Renal cortical epithelial cell (primary cell): ENCODE results near the gene ABCB1. TPM values are rescaled to one million over a fixed set of nuclear protein-coding genes. Genes with fewer than 3 reads are reported as not detected.

Source experiments
- DNase-seq: peaks from one replicate; pipeline ENCODE4 v3.0.0-alpha.2; 2011; ENCODE audit warnings: low read depth
- total RNA-seq: library from RNA; depleted of rRNA; stranded (reverse); fragments of >200 nt; gene quantifications from 2 replicates; pipeline ENCODE4 v1.2.3, GENCODE V29; 2014

The ABCB1 gene
- total RNA-seq, 1 donor from 2014 or later, result 723 TPM

DNA sequence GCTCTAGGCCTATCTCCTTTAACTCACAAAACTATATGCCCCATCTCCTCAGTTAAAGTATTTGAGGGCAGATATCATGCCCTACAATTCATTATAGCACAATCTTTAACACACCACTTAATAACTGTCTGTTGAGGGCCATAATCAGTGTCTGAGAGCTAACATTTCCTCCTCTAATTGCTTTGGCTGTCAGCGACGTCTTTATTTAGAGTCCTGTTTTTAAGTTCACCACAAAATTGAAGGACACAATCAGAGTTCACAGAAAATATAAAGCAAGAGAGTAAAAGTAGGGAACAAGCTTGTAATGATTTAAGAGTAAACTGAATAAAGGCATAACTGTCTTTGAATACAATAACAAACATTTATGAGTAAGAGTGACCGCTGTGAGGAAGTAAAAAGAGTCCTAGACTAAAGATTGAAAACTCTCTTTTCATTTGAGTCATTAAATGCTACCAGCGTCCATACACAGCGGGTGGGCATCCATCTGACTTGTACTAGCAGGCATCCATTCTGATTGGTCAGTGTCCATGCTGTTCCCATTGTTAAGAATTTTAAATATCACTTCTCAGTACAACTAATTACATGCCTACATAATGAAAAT lies 86.8 kb downstream of the ABCB1 start:
- no peak for DNase-seq

DNA sequence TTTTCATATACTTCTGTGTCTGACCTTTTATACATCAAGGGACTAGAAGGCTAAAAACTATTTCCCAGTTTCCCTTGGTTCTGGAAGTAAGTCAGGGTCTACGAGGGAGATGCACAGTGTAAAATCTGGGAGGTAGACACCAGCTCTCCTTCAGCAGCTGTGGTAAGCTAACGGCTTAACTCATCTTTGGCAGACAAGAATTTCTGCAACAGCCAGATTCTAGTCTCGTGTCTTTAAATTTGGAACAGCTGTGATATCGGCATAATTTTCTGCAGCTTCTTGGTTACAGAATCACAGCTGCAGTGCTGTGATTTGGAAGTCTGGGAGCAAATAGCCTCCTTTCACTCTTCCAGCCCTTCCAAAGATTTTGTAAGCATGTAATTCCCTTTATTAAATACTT lies 87.8 kb downstream of the ABCB1 start:
- DNase-seq, result no peak

DNA sequence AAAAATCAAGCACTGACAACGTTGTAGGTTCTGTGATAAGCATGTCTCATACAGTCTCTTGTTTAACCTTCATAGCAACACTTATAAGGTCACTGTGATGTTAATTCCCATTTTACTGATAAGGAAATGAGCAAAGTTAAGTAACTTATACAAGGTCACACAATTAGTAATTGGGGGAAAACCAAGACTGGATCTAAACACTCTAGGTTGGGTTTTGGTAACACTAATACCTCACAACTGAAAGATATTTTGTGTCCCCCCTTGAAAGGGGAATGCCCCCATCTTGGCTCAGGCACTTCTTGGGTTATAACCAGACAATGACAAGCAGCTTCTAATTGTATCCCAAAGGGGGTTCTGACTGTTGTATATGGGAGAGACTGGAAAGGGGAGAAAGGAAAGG lies 89.2 kb downstream of the ABCB1 start:
- no peak for DNase-seq

DNA sequence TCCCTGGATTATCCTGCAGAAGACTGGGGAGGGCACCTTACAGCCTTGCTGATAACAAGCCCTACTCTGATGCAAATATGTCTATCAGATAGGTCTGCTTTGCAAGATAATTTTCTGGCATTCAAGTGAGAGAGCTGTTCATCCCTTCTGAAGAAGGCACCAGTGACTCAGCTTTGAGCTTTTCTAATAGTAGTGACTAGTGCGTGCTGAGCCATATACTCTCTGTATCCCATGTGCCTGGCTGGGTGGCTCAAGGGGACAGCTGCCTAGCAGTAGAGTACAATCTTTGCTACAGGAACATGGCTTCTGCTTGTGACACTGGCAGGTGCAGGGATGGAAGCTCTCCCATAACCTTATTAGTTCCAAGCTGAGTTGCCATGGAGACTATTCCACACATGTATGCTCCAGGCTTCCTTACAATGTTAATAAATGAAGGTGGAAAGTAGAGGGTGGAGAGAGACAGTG lies 90.2 kb downstream of the ABCB1 start:
- no peak for DNase-seq

DNA sequence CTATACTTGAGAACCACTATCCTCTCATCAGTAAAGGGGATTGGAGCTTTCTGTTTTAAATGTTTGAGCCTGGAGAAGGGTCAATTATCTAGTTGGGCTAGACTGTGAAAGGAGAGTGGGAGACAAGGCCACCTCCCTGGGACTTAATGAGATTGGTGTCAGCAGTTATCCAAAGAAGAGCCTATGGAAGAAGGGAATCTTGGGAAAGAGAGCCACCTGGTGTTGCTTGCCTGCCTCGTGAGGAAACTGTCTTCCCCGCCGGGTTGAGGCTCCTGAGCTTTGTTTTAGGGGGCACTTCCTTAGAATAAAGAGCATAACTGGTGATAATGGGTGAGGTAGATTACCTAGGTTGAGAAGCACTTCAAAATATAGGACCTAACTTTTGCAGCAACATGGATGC lies 93.2 kb downstream of the ABCB1 start:
- DNase-seq, result no peak

DNA sequence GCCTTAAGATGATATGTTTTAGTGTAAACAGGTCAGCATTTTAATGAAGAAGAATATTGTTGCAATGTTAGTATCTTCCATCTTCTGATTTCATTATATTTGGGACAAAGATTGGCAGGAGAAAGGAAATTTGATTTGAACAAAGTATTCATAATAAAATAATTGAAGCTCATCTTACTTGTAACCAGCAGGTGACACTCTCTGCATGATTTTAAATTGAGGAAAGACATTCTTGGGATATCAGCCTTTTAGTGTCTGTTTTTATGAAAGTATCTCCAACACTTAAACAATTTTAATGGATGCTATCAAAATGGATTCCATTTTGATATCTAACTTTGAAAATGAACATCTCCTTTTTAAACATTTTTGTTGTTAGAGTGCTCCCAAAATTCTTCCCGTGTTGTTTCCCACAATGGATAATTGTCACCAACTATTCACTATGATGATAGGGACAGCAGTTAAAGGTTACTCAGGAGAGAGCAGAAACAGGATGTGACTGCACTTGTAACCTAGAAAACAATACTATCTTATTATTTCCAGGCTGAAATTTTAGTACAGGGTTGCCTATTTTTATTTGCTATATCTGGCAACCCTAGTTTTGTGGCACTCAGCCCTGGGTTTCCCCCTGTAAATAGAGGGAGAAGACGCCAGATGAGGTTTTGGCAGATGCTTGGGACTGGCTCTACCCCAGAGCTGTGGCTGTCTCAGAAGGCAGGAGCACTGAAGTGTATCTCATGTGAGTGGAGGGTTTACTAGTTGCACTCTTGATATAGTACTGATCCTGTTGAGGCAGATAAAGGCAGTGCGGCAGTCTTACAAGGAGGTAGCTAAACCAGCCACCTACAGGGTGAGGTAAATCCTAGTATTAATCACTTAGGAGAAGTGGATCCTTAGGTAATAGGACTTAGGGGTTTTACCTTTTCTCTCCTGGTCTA lies 94.2 kb downstream of the ABCB1 start:
- DNase-seq, result peak; percentile 36

DNA sequence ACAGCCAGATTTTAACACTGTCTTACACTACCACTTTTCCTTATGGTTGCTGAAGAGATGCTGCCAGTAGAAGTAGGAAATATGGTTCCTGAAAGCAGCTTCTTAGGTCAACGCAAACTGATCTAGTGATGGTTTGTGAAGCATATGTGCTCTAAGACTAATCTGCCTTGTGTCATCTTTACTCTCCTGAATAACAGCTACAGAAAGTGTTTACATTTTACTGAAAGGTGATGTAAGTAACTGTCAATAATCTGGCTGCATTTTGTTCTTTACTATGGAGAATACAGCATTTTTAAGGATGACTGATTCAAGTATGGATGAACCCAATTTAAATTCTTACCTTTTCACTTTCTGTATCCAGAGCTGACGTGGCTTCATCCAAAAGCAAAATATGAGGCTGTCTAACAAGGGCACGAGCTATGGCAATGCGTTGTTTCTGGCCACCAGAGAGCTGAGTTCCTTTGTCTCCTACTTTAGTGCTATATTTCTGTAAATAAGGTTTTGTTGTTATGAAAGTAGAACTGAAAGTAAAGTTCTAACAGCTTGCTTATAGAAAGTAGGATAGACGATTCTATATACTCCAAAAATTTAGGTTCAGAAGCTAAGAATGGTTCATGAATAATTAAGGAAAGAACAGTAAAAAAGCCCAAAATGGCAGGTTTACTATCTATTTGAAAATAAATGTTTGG lies 95.0 kb downstream of the ABCB1 start:
- DNase-seq, result no peak

DNA sequence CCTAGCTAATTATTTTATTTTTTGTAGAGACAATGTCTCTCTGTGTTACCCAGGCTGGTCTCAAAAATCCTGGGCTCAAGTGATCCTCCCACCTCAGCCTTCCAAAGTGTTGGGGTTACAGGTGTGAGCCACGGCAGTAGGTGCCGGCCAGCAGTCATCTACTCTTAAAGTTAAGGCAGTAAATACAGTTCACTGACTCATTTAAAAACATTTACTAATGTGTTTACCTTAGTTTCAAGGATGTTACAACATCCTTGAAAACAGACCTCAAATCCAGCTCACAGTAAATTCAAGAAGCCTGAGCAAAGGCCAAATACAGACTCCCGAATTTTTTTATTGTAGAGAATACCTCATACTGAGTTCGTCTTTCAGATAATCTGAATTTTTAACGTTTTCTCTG lies 95.6 kb downstream of the ABCB1 start:
- DNase-seq, result peak; percentile 64

DNA sequence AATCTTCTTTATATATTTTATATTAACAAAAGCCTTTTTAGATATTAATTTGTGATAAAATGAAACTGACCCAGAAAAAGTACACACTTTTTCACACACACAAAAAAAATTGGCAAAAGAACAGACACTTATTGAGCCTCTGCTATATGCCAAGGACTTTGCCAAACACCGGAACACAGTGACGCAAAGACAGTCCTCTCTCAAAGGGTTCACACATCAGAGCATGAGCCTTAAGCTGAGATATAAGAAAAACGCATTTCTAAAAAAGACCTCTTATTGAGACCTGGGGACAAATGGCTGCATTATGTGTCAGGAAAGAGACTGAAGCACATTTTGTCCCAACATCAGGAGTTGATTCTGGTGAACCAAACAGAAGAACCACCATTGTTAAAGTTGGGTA lies 101.2 kb downstream of the ABCB1 start:
- no peak for DNase-seq

DNA sequence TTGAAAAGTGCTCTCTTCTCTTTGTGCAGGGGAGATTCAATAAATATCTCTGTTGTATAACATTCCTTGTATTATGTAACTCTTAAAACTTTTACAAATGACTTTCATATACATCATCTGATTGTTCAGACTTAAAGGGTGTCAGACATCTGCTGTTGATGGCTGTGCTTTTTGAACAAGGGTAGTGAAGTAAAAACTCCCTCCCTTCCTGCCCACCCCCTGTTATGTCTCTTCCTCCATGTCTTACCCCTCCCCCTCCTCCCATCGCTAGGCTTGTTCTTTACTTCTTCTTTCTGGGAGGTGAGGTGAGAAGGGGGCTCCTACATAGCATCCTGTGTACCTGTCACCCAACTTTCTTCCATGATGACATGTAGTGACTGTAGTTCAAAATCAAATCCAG lies 101.8 kb downstream of the ABCB1 start:
- no peak for DNase-seq

DNA sequence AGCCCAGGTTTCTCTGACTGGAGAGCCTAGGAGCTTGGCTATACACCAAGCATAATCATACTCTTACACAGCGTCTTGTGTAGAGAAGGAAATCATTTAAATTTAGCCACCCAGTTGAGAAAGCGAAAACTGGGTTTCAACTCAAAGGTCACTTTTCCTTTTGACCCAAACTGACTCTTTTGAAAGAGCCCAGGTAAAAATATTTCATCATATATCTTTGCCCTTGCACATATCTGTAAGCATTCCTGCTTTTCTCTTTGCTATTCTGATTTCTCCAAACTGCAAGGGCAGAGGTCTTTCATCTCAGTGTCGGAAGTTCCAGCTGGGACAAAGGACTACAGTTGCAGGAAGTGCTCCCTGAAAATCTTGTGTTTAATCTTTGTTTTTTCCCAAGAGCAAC lies 103.2 kb downstream of the ABCB1 start:
- DNase-seq, result no peak

DNA sequence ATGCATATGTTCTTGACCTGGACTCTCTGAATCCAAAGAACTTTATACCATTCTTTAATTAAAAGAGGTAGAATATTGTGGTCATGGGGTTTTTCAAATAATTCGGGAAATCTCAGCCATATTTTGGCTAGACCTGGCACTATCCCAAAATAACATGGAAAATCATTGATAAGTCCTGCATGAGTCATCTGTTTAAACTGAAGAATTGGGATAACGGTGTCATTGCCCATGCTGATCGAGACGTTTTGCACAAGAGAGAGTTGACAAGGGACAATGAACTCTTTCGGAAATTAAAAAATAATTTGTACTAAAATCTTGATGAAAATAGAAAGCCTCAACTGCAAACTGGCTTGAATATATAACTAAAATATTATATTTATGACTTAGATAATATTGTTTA lies 105.3 kb downstream of the ABCB1 start:
- no peak for DNase-seq

DNA sequence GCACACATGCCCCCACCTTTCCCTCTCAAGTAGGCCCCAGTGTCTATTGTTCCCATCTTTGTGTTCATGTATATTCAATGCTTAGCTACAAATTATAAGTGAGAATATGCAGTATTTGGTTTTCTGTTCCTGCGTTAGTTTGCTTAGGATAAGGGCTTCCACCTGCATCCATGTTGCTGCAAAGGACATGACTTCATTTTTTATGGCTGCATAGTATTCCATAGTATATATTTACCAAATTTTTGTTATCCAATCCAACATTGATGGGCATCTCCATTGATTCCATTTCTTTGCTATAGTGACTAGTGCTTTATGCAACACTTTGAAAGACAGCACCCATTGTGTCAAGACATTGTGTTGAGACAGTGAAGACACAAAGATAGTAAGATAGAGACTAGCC lies 106.2 kb downstream of the ABCB1 start:
- DNase-seq, result no peak

DNA sequence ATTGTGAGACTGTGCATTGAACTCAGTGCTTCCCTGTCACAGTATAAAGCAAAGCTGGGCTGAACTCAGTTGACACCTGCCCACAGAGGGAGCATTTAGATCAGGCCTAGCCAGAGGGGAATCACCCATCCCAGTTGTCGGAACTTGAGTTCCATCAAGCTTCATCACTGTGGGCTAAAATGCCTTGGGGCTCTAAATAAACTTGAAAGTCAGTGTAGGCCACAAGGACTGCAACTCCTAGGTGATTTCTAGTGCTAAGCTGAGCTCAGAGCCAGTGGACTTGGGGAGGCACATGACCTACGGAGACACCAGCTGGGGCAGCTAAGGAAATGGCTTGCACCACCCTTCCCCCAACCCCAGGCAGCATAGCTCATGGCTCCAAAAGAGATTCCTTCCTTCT lies 117.6 kb downstream of the ABCB1 start:
- no peak for DNase-seq

DNA sequence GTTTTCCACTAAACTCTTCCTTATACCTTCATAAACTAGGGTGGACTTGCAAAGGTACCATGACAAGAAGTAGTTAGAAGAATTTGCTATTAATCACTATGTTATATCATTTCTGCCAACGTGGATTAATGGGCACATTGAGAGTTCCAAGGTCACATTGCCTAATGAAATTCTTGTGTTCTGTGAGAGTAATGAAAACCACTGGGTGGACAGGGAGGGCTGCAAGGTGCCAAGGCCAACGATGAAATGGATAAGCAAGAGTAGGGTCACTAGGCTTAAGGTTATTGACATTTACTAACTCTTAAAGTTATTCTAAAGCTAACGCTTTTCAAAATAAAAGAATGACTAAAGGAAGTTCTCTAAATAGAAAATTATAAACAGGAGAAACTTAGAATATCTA lies 118.6 kb downstream of the ABCB1 start:
- DNase-seq, result peak; percentile 23

DNA sequence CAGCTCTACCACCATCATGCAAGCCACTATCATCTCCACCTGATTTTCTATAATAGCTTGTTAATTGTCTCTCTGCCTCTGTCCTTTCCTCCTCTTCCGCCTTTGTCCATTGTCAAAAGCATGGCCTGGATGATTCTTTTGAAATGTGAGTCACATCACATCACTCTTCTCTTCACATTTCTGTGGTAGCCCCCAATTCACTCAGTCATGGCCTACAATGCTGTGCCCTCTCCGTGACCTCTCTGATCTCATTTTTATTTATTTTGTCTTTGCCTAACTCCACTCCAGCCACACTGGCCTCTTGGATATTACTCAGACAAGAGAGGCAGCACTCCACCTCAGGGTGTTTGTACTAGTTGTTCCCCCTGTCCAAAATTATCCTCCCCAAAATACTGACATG lies 120.3 kb downstream of the ABCB1 start:
- DNase-seq, result peak; percentile 73

DNA sequence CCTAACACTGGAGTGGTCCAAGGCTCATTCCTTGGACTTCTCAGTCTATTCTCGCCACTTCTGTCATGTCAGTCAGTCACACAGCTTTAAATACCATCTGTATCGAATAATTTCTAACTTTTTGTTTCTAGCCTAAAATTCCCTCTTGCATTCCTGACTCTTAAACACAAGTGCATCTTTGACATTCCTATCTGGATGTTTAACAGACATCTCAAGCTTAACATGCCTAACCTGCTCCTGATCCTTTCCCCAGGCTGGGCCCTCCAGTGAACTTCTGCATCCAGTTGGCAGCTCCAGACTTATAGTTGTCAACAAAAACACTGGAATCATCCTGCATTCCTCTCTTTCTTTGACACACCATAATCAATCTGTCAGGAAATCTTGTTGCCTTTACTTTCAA lies 120.7 kb downstream of the ABCB1 start:
- DNase-seq, result peak; percentile 9

DNA sequence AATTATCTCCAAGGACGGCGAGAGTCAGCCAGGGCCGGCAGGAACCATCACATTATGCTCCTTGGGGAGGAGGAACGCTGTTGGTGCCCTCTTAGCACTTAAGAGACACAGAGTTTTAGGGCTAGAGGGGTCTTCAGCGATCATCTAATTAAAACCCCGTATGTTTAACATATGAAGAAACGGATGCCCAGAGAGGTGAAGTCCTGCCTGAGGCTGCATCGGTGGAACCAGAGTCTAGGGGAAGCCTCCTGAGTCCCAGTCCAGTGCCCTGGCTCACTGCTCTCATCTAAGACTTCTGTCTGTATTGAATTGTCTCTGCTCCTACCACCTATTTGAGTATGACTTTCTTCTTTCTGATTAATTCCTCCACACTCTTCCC lies 124.5 kb downstream of the ABCB1 start:
- DNase-seq, result no peak

DNA sequence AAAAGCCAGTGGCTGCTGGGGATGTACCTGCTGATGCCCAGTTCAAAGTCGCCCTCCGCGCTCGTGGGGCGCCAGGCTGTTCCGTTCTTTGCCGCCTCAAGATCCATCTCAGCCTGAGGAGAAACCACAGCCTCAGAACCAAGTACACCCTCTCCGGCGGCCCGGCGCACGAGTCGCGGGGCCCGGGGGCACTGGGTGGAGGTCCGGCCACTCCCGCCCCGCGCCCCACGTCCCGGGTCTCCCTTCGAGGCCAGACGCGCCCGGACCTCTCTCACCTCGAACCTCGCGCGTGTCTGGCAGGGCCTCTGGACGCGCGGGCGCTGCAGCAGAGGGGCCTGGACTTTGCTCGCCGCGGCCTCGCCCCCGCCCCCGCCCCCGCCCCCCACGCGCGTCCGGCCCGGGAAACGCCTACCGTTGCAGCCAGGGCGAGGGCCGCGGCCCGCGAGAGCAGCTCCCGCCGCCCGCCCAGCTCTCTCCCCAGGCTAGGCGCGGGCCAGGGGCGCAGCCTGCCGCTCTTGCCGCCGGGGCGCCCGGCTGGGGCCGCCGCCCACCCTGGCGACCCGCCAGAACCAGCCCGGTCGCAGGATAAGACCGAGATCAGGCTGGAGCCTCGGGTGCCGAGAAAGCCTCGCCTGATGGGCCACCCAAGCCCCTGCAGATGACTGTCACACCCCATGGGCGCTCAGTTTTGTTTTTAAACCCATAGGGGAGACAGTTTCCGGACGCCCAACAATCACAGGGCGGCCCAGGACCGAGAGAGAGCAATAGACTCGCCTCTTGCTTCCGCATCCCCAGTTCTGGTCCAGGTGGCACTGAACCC lies 125.1 kb downstream of the ABCB1 start, which contains the start of gene ABCB4:
Gene ABCB4 (minus strand): TSS at position 322 of the 820 bp plus-strand sequence. CDS start 215 bp downstream, at position 107.
- DNase-seq, result no peak

DNA sequence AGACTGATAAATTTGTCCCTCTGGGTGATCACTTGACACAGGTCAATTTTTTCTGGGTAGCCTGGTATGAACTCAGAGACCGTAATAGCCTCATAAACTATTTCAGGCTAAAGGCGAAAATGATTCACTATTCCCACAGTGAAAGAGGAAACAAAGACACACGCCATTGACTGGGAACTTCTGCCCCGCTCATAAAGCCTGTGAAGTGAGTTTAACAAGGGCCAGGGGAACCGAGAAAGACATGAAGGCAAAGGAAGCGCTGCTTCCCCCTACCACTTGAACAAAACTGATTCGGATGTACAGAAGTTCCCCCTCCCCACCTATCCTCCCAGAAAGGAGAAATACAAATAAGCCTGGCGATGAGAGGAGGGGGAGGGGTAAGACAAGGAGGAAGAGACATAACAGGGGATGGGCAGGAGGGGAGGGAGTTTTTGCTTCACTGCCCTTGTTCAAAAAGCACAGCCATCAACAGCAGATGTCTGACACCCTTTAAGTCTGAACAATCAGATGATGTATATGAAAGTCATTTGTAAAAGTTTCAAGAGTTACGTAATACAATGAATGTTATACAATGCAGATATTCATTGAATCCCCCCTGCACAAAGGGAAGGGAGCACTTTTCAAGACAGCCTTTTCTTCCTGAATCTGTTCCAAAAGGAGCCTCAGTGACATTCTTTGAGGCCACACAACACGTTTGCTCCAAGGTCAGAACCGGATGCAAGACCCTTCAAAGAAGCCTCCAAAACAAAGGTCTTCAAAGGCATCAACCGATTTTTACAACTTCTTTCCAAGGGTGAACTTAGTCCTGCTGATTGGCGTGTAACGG lies 125.9 kb downstream of the ABCB1 start:
- peak; percentile 91 for DNase-seq

DNA sequence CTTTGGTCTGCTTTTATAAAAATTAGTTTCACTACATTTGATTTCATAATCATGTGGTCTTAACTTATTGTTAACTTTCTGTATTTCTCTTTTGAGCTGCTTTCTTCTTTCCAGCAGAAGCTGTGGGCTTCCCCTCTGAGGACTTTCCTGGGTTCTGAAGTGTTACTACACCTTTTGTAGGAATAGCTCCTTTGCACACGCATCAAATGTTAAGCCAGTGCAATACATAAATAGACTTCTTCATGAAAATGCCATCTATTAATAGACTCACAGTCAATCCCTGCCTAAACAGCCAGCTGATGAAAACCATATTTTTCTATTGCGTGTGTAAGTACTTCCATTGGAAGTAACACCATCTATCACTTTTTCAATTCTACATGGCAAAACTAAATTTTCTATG lies 126.7 kb downstream of the ABCB1 start:
- no peak for DNase-seq
